GM21737 (cell line): ENCODE results near the gene SLFN12L.
"Not testable (repeated sequence)": the region's sequence is repeated elsewhere in the genome, so short reads cannot be mapped to it uniquely, and the experiment has no call there.

Experiments used
- ATAC-seq: cut with Tn5 transposase; IDR thresholded peaks from one replicate; pipeline ENCODE4 v1.9.1; 2021; ENCODE audit warnings: mild to moderate bottlenecking, moderate library complexity; ENCODE audit not compliant: unreplicated experiment

SLFN12L gene

GRCh38 chr17:35498448-35499178, 38.9 kb downstream of the SLFN12L start:
- ATAC-seq = no peak

GRCh38 chr17:35496451-35497290, 40.8 kb downstream of the SLFN12L start:
- no peak for ATAC-seq

- no peak for ATAC-seq
These were observed 44.4 kb downstream of the SLFN12L start for GRCh38 chr17:35493040-35493439.

- ATAC-seq = no peak
These were observed 46.1 kb downstream of the SLFN12L start for GRCh38 chr17:35491417-35491816.

- ATAC-seq = no peak
These were observed 47.5 kb downstream of the SLFN12L start for GRCh38 chr17:35489944-35490343.

- no peak for ATAC-seq
These were observed 48.5 kb downstream of the SLFN12L start for GRCh38 chr17:35488991-35489390.

- no peak for ATAC-seq
These were observed 50.4 kb downstream of the SLFN12L start for GRCh38 chr17:35486920-35487732.

GRCh38 chr17:35479271-35479670, 58.2 kb downstream of the SLFN12L start:
- no peak for ATAC-seq

GRCh38 chr17:35477248-35477647, 60.2 kb downstream of the SLFN12L start:
- ATAC-seq = no peak

- ATAC-seq = no peak
These were observed 61.1 kb downstream of the SLFN12L start for GRCh38 chr17:35476283-35476820.

- ATAC-seq = no peak
These were observed 69.0 kb downstream of the SLFN12L start for GRCh38 chr17:35468475-35468874.

GRCh38 chr17:35467824-35468223, 69.7 kb downstream of the SLFN12L start:
- no peak for ATAC-seq

- peak; percentile 92 for ATAC-seq
These were observed 77.1 kb downstream of the SLFN12L start for GRCh38 chr17:35460354-35460851.

- ATAC-seq = not testable (repeated sequence)
These were observed 83.4 kb downstream of the SLFN12L start for GRCh38 chr17:35454035-35454434.

GRCh38 chr17:35453171-35453570, 84.3 kb downstream of the SLFN12L start:
- ATAC-seq = no peak

- no peak for ATAC-seq
These were observed 88.0 kb downstream of the SLFN12L start for GRCh38 chr17:35449371-35449931.

GRCh38 chr17:35448899-35449227, 88.6 kb downstream of the SLFN12L start:
- ATAC-seq = no peak

- peak; percentile 71 for ATAC-seq
These were observed 89.1 kb downstream of the SLFN12L start, which contains the start of gene SLFN13 for GRCh38 chr17:35448214-35448898. SLFN13 (minus strand) TSS chr17:35448766; CDS start chr17:35445680, 3,086 bp downstream.

- ATAC-seq = no peak
These were observed 90.0 kb downstream of the SLFN12L start for GRCh38 chr17:35447499-35447898.

- no peak for ATAC-seq
These were observed 99.0 kb downstream of the SLFN12L start for GRCh38 chr17:35438433-35438832.
